Psoas muscle (tissue), 8 donors: ENCODE data around the gene THBD. TPM values are rescaled to one million over a fixed set of nuclear protein-coding genes. Genes with fewer than 3 reads are reported as not detected.

ENCODE experiments used
- ATAC-seq, 4 donors: fragments of 200-7000 bp; cut with Tn5 transposase; one replicate each; pipeline ENCODE4 v1.9.1; 2020; ENCODE audit warnings: moderate library complexity in 3 of 4, mild to moderate bottlenecking in 2 of 4
- DNase-seq, 2 donors: peaks; one replicate each; pipeline ENCODE4 v3.0.0-alpha.2; 2020
- H3K27ac ChIP-seq: fragments of 200-600 bp; one replicate; pipeline ENCODE4 v1.8.0; 2022
- H3K27me3 ChIP-seq, 3 donors: fragments of 200-600 bp in 1 of 3; one replicate each; pipeline versions ENCODE4 v1.6.1 to v1.8.0; 2013 to 2022; ENCODE audit warnings: low read length in 2 of 3, mild to moderate bottlenecking in 2 of 3, moderate library complexity in 1 of 3; ENCODE audit not compliant: insufficient read depth in 3 of 3
- H3K36me3 ChIP-seq, 2 donors: fragments of 200-600 bp in 1 of 2; one replicate each; pipeline versions ENCODE4 v1.6.1 to v1.8.0; 2013 to 2022; ENCODE audit warnings: low read depth in 1 of 2, mild to moderate bottlenecking in 1 of 2, moderate library complexity in 1 of 2; ENCODE audit not compliant: insufficient read depth in 1 of 2
- H3K4me1 ChIP-seq: fragments of 200-600 bp; one replicate; pipeline ENCODE4 v1.8.0; 2022
- H3K4me3 ChIP-seq: fragments of 200-600 bp; one replicate; pipeline ENCODE4 v1.8.0; 2022; ENCODE audit warnings: mild to moderate bottlenecking
- H3K9me3 ChIP-seq: fragments of 200-600 bp; one replicate; pipeline ENCODE4 v1.8.0; 2022
- WGBS, 3 donors: extraction: QIAGEN DNeasy Blood & Tissue Kit; methylation state at CpG; one replicate each; pipeline versions ENCODE4 v1.1.6 to v1.1.7; 2013; 5-methylcytosine and 5-hydroxymethylcytosine counted together
- intact Hi-C, 2 donors: fragments of 100-400 bp; cut with DNase I; formaldehyde crosslinking; loops; one replicate each; pipeline versions ENCODE4 v1.11.0 to v1.14.2; 2022
- polyA plus RNA-seq, 3 donors: library from polyadenylated mRNA; stranded (reverse); fragments of 200-250 nt; gene quantifications; one replicate each; pipeline ENCODE4 v1.2.3, GENCODE V29; 2013
- total RNA-seq, 4 donors: library from RNA; stranded (reverse); fragmentation: NEBNext Ultra II Directional in 2 of 4; extraction: Animal tissue kit (Norgen Biotek cat#: 25700) in 2 of 4; gene quantifications; one replicate each; pipeline versions ENCODE4 v1.2.1 to v1.2.4, GENCODE V29; 2021 to 2023
- TF ChIP-seq, protein P1 (sequence below): fragments of 200-600 bp; IDR thresholded peaks from one replicate; pipeline ENCODE4 v1.8.0; 2022; ENCODE audit warnings: antibody characterized with exemption
- donor health status: healthy with polysubstance abuse.
- donor health status: DM: no; HTN: no; CAD: no; lungs with moderate emphysema.
- donor health status: Bipolar disorder and iron deficiency.
- donor health status: healthy.
- donor health status: DM: yes; HTN: yes; CAD: no.
- donor health status: DM: no; HTN: no; CAD: no.
- donor health status: DM: no; HTN: no; CAD: no.
- donor health status: DM: yes; HTN: yes; CAD: no.

THBD gene
- total and polyA plus RNA-seq, 7 donors: 6.5 to 604 (median 50.0) TPM

GRCh38 chr20:23090878-23091277 is 41.4 kb upstream of the THBD start:
- Histone ChIP-seq H3K36me3 (no peaks in the 10 kb centered on the region), H3K27ac (peak overlapping the region; percentile 87), H3K4me3 (no peak overlapping the region), H3K9me3 (no peaks in the 10 kb centered on the region), H3K4me1 (peaks cover 20% of the 10 kb centered on the region), H3K27me3 (no peaks in the 10 kb centered on the region)
- TF ChIP-seq, protein P1, sequence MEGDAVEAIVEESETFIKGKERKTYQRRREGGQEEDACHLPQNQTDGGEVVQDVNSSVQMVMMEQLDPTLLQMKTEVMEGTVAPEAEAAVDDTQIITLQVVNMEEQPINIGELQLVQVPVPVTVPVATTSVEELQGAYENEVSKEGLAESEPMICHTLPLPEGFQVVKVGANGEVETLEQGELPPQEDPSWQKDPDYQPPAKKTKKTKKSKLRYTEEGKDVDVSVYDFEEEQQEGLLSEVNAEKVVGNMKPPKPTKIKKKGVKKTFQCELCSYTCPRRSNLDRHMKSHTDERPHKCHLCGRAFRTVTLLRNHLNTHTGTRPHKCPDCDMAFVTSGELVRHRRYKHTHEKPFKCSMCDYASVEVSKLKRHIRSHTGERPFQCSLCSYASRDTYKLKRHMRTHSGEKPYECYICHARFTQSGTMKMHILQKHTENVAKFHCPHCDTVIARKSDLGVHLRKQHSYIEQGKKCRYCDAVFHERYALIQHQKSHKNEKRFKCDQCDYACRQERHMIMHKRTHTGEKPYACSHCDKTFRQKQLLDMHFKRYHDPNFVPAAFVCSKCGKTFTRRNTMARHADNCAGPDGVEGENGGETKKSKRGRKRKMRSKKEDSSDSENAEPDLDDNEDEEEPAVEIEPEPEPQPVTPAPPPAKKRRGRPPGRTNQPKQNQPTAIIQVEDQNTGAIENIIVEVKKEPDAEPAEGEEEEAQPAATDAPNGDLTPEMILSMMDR: no peak
- WGBS, 3 donors: 76 to 96% (median 80%) methylated on average over 4 of the region's 4 CpGs
- no peak for DNase-seq
- intact Hi-C loops: no loop called here
- no peak for ATAC-seq

DNA sequence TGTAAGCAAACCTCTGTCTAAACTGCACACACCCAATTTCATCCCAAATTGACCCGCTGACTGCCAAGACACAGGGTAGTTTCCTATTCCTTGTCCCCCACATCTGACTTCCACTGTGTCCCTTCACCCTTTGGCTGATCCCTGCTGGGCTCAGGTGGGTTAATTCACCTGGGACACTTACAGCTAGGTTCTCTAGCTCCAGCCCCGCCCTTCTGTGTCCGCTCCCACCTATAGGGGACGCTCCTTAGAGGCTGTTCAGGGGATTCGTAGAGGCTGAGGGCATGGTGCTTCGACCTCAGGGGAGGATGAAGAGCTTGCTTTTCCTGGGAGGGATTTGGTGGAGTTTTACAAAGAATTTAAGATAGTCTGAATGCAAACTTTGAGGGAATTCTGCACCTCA is 40.7 kb upstream of the THBD start:
- H3K36me3 ChIP-seq: no peaks in the 10 kb centered on the region
- no peaks in the 10 kb centered on the region for H3K9me3 ChIP-seq
- peaks cover 20% of the 10 kb centered on the region for H3K4me1 ChIP-seq
- H3K4me3 ChIP-seq: no peak overlapping the region
- ATAC-seq: no peak
- DNase-seq: no peak
- intact Hi-C loops: no loop called here
- 94 to 96% (median 94%) methylated on average over 6 of the region's 6 CpGs for WGBS, 3 donors
- H3K27me3 ChIP-seq: no peaks in the 10 kb centered on the region
- H3K27ac ChIP-seq: no peak overlapping the region
- TF ChIP-seq, protein P1: no peak

GRCh38 chr20:23088866-23089265 is 39.4 kb upstream of the THBD start:
- Histone ChIP-seq H3K27me3 (no peaks in the 10 kb centered on the region), H3K4me3 (no peak overlapping the region), H3K9me3 (no peaks in the 10 kb centered on the region), H3K36me3 (no peaks in the 10 kb centered on the region), H3K4me1 (peaks cover 16% of the 10 kb centered on the region), H3K27ac (no peak overlapping the region)
- no peak for ATAC-seq
- 92 to 97% (median 95%) methylated on average over 8 of the region's 8 CpGs for WGBS, 3 donors
- DNase-seq: no peak
- intact Hi-C loops: loop anchor here in 1 of 2 donors (5.0 kb wide), 1 partner anchor 37 kb away; no protein-coding TSS in a partner anchor
- TF ChIP-seq, protein P1: no peak

- Histone ChIP-seq H3K4me3 (no peak overlapping the region), H3K36me3 (no peaks in the 10 kb centered on the region), H3K27ac (peak overlapping the region; percentile 82), H3K27me3 (no peaks in the 10 kb centered on the region), H3K9me3 (no peaks in the 10 kb centered on the region), H3K4me1 (peaks cover 5% of the 10 kb centered on the region)
- TF ChIP-seq, protein P1: no peak
- intact Hi-C loops: loop anchor here in 1 of 2 donors (5.0 kb wide), 1 partner anchor 35 kb away; no protein-coding TSS in a partner anchor
- WGBS, 3 donors: 75 to 83% (median 82%) methylated on average over 9 of the region's 9 CpGs
- DNase-seq: no peak
- no peak for ATAC-seq
These were observed 38.2 kb upstream of the THBD start for GRCh38 chr20:23087587-23088251.
